ENCODE data around the gene LHFPL6. TPM values are rescaled to one million over a fixed set of nuclear protein-coding genes. Genes with fewer than 3 reads are reported as not detected.

The LHFPL6 gene
- total RNA-seq, 1 experiment from 2014 or later: 76.3 TPM

DNA sequence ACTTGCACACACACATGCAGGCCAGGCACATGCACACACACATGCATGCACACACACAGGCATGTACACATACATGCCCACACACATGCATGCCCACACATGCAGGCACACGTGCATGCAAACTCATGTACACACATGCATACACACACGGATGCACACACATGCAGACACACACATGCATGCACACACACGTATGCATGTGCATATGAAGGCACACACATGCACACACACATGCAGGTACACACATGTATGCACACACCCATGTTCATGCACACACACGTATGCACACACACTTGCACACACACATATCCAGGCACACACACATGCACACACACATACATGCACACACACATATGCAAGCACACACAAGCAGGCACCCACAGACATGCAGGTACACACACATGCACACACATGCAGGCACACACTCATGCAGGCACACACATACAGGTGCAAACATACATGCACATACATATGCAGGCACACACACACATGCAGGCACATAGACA is 278.1 kb downstream of the LHFPL6 start:
- H3K27ac ChIP-seq: no peak overlapping the region
- no peaks in the 10 kb centered on the region for H3K4me1 ChIP-seq (replicated peaks)
- no peaks in the 10 kb centered on the region for H3K9me3 ChIP-seq (replicated peaks)
- DNase-seq (ENCODE audit: low read depth in 1 of 2, low spot score in 2 of 2): no peak
- H3K4me3 ChIP-seq: no peak overlapping the region
- no peaks in the 10 kb centered on the region for H3K27me3 ChIP-seq (replicated peaks)
- H3K36me3 ChIP-seq: no peaks in the 10 kb centered on the region

DNA sequence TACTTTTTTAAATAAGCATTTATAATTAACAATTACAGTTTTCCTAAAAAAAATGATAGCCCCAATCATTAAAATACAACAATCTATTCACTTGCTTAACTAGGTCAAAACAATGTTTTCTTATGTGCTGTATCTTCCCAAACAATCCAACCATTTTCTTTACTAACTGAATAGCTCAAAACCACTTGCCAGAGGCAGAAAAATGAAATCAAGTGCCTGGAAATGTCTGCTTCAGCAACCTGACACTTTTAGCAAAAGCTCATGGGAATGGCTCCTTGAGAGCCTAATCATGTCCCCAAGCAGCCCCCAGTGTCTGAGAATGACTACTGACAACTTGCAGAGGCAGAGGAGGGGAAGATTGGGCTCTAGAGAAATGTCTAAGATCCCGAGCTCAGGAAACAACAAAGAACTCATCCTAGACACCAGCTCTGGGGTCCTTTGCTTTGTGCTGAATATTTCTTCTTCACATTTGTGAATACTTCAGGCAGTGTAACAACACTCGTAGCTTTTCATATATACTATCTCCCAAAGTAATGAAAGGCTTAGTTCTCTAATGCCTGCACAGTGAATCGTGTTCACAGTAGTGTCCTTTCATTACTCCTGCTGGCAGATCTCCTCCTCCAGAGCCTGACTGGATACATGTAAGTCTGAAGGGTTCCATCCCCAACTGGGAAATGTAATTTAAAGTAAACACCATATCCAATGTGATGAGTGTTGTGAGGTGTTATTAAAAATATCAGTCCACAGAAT is 280.0 kb downstream of the LHFPL6 start:
- H3K4me3 ChIP-seq: no peak overlapping the region
- H3K27me3 ChIP-seq (replicated peaks): no peaks in the 10 kb centered on the region
- no peak for DNase-seq (ENCODE audit: low read depth in 1 of 2, low spot score in 2 of 2)
- H3K36me3 ChIP-seq: no peaks in the 10 kb centered on the region
- H3K4me1 ChIP-seq (replicated peaks): no peaks in the 10 kb centered on the region
- no peak overlapping the region for H3K27ac ChIP-seq
- no peaks in the 10 kb centered on the region for H3K9me3 ChIP-seq (replicated peaks)

DNA sequence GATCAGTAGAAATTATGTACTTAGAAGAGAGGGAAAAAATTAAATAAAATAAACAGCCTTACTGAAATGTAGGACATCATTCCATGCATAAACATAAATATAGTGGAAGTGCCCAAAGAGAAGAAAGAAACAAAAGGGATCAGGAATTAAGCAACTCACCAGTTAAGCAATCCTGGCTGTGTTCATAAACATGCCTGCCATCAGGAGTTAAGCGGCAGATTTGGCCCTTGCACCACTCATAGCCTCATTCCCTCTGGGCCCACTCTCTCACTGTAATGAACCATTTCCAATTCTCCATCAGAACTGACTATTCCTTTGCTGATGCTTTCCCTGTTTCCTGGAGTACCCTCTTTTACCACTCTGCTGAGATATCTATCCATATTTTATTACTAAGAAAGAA is 281.4 kb downstream of the LHFPL6 start:
- Histone ChIP-seq H3K27ac (no peak overlapping the region), H3K9me3 (replicated peaks) (no peaks in the 10 kb centered on the region), H3K27me3 (replicated peaks) (no peaks in the 10 kb centered on the region), H3K4me3 (no peak overlapping the region), H3K36me3 (no peaks in the 10 kb centered on the region), H3K4me1 (replicated peaks) (no peaks in the 10 kb centered on the region)
- DNase-seq (ENCODE audit: low read depth in 1 of 2, low spot score in 2 of 2): no peak

DNA sequence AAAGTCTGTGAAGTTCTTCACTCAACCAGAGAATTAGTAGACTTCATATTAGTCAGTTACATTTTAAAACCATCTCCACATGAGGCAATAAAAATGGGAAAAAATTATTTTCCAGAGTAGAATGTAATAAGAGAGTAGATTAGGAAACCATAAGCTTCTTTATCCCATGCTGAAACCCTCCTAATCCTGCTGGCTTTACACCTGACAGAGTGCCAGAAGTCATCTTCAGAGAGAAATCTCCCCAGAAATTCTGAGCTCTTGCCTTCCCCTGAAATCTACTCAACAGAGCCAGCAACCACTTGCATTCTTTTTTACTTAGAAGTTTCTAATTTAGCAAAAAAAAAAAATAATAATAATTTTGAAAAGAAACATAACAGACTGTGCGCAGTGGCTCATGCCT is 284.8 kb downstream of the LHFPL6 start:
- Histone ChIP-seq H3K9me3 (replicated peaks) (no peaks in the 10 kb centered on the region), H3K27ac (no peak overlapping the region), H3K4me1 (replicated peaks) (no peaks in the 10 kb centered on the region), H3K4me3 (no peak overlapping the region), H3K36me3 (no peaks in the 10 kb centered on the region), H3K27me3 (replicated peaks) (no peaks in the 10 kb centered on the region)
- no peak for DNase-seq (ENCODE audit: low read depth in 1 of 2, low spot score in 2 of 2)

DNA sequence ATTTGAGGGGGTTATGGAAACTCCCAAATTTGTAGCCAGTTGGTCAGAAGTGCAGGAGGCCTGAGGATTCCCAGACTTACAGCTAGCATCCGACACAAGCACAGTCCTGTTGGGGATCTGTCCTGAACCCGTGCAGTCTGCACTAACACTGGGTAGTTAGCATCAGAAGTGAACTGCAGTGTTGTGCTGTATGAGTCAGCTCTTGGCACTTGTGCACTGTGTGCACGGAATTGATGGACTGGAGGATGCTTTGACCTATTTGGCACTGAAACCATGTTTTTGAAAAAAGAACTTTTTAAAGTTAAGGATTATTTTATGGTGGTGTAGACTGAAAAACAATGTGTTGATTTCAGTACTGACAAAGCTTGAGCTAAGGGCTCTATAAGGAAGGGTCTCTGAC is 285.7 kb downstream of the LHFPL6 start:
- Histone ChIP-seq H3K4me1 (replicated peaks) (no peaks in the 10 kb centered on the region), H3K9me3 (replicated peaks) (no peaks in the 10 kb centered on the region), H3K27me3 (replicated peaks) (no peaks in the 10 kb centered on the region), H3K27ac (no peak overlapping the region), H3K4me3 (no peak overlapping the region), H3K36me3 (no peaks in the 10 kb centered on the region)
- DNase-seq (ENCODE audit: low read depth in 1 of 2, low spot score in 2 of 2): no peak

DNA sequence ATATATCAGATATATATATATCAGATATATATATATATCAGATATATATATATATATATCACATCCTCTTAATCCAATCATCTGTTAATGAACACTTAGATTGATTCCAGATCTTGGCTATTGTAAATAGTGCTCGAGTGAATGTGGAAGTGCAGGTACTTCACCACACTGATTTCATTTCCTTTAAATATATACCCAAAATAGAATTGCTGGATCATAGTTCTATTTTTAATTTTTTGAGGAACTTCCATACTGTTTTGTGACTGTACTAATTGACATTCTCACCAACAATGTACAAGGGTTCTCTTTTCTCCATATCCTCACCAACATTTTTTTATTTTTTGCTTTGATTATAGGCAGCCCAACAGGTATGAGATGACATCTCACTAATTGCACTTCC is 287.2 kb downstream of the LHFPL6 start:
- H3K27ac ChIP-seq: no peak overlapping the region

DNA sequence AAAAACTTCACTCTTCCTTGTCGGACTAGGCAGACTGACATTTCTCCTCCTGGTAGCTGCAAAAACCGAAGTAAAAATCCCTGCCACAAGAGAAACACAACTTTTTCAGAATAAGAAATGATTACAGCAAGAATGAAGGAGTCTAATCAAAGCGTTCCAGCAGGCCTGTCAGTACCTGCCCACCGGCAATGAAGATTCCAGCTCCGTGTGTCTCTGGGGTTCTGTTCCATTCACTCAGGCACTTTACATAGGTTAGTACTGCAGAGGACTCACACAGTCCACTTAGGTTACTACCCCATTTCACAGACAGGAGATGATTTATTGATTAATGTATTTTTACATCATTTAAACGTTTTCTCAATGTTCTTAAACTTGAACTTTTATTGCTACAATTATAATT is 289.3 kb downstream of the LHFPL6 start:
- Histone ChIP-seq H3K4me1 (replicated peaks) (no peaks in the 10 kb centered on the region), H3K4me3 (no peak overlapping the region), H3K27ac (no peak overlapping the region), H3K27me3 (replicated peaks) (no peaks in the 10 kb centered on the region), H3K9me3 (replicated peaks) (no peaks in the 10 kb centered on the region), H3K36me3 (no peaks in the 10 kb centered on the region)
- DNase-seq (ENCODE audit: low read depth in 1 of 2, low spot score in 2 of 2): no peak

More for the DNA sequence above, 287.2 kb downstream of the LHFPL6 start:
- no peak overlapping the region for H3K4me3 ChIP-seq
- no peaks in the 10 kb centered on the region for H3K27me3 ChIP-seq (replicated peaks)
- no peaks in the 10 kb centered on the region for H3K4me1 ChIP-seq (replicated peaks)
- no peaks in the 10 kb centered on the region for H3K9me3 ChIP-seq (replicated peaks)
- no peak for DNase-seq (ENCODE audit: low read depth in 1 of 2, low spot score in 2 of 2)
- H3K36me3 ChIP-seq: no peaks in the 10 kb centered on the region

DNA sequence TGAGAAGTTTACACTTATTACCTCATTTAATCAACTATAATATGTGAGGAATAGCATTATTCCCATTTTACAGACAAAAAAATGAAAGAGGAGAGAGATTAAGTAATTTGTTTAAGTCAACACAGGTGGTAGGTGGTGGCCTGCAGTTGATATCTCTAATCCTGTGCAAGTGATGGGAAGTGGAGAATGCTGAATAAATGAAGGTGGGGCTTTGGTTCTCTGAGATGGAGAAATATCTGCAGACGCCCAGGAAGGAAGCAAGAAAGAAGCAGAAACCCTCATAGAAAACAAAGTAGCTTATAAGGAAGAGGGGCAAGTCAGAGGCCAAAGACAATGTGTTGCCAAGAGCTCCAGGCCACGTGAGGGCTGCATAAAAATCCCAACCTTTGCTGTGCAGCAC is 290.4 kb downstream of the LHFPL6 start:
- no peak overlapping the region for H3K4me3 ChIP-seq
- H3K36me3 ChIP-seq: no peaks in the 10 kb centered on the region
- H3K4me1 ChIP-seq (replicated peaks): no peaks in the 10 kb centered on the region
- H3K27me3 ChIP-seq (replicated peaks): no peaks in the 10 kb centered on the region
- no peaks in the 10 kb centered on the region for H3K9me3 ChIP-seq (replicated peaks)
- H3K27ac ChIP-seq: no peak overlapping the region
- DNase-seq (ENCODE audit: low read depth in 1 of 2, low spot score in 2 of 2): no peak

DNA sequence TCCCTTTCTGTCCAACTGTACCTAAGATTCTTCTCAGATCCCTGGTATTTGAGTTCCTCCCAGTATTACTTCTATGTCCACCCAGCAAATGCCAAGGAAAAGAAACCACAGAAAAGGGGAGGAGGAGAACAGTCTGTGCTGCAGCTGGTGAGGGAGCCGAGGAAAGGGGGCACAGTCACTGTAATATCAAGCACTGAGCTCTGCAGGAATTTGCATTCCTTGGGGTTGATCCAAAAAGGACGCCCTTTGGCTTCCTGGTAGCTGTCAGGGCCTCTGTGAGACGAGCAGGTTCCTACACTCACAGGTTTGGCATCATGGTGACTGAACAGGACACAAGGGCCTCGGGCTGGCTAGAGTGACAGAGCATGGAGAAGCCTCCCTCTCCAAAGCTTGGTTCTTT is 291.4 kb downstream of the LHFPL6 start:
- H3K36me3 ChIP-seq: no peaks in the 10 kb centered on the region
- H3K27ac ChIP-seq: no peak overlapping the region
- H3K9me3 ChIP-seq (replicated peaks): no peaks in the 10 kb centered on the region
- no peak for DNase-seq (ENCODE audit: low read depth in 1 of 2, low spot score in 2 of 2)
- H3K27me3 ChIP-seq (replicated peaks): no peaks in the 10 kb centered on the region
- H3K4me1 ChIP-seq (replicated peaks): no peaks in the 10 kb centered on the region
- H3K4me3 ChIP-seq: no peak overlapping the region

DNA sequence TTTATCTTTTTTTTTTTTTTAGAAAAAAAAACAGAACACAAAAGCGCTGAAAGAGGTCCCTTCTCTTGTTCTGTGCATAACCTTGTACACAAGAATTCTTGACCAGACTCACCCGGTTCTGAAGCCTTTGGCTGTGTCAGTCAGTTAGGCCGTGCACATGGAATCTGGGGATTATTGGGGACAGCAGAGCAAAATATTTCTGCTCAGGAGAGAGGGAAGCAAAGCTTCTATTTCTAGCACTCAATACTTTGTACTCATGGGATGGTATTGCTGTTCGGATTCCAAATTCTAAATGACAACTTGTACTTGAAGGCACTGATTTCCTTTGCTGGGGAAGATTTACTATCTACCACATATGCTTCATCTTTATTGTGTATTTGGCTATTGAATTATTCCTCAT is 292.0 kb downstream of the LHFPL6 start:
- H3K27ac ChIP-seq: no peak overlapping the region
- no peaks in the 10 kb centered on the region for H3K27me3 ChIP-seq (replicated peaks)
- H3K4me1 ChIP-seq (replicated peaks): no peaks in the 10 kb centered on the region
- DNase-seq (ENCODE audit: low read depth in 1 of 2, low spot score in 2 of 2): no peak
- no peaks in the 10 kb centered on the region for H3K36me3 ChIP-seq
- H3K9me3 ChIP-seq (replicated peaks): no peaks in the 10 kb centered on the region
- H3K4me3 ChIP-seq: no peak overlapping the region

DNA sequence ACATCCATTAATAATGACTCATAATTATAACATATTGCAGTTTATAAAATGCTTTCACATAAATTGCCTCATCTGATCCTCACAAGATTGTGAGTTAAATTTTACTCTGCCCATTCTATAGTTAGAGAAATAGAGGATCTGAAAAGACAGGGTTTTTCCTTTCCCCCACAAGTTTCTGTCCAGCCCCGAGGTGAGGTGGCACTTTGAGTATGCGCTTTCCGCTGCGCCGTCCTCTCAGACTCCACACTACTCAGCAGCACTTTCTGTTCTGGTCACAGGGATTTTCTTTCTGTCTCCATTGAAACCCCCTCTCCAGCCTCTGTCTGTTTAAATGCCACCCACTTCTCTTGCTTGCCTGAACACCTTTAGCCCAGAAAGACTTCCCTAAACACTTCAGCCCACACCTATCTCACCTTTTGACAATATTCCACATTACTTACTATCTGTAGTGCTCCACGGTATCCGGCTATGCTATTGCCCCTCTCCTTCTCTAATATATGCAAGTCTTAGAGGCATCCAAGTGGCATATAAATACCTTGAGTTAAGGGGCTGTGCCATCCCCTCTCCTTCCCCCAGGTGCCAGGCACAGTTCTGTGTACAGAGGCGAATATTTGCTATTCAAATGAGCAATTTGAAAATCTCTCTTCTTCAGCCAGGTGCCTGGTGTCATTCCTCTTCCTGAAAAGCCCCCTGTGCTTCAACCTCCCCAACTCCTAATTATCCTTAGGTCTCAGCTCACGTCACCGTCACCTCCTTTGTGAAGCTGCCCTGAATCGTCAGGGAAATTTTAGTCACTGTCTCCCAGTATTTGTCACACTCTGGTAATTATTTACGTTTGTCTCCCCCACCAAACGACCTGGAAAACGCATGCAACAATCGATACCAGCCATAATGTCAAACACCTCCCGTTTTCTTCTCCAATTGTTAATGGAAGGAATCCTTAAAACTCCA is 296.1 kb downstream of the LHFPL6 start:
- H3K36me3 ChIP-seq: no peaks in the 10 kb centered on the region
- H3K27ac ChIP-seq: no peak overlapping the region
- no peak overlapping the region for H3K4me3 ChIP-seq
- H3K4me1 ChIP-seq (replicated peaks): no peaks in the 10 kb centered on the region
- no peaks in the 10 kb centered on the region for H3K9me3 ChIP-seq (replicated peaks)
- DNase-seq (ENCODE audit: low read depth in 1 of 2, low spot score in 2 of 2): no peak
- no peaks in the 10 kb centered on the region for H3K27me3 ChIP-seq (replicated peaks)

DNA sequence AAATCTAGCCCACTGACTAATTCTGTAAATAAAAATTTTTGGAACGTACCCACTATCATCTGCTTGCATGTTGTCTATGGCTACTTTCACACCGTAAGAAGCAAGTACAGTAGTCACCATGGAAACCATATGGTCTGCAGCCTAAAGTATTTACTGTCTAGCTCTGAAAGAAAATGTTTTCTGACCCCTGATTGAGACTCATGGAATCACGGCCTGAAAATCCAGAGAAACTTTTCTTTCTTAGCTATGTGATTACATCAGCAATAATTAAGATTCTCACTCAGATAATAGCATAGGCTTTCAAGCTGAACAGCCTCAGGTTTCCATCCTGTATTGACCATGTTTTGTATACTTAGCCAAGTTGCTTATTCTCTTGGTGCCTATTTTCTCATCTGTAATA is 300.2 kb downstream of the LHFPL6 start:
- Histone ChIP-seq H3K27me3 (replicated peaks) (no peaks in the 10 kb centered on the region), H3K27ac (no peak overlapping the region), H3K36me3 (no peaks in the 10 kb centered on the region), H3K4me3 (no peak overlapping the region), H3K4me1 (replicated peaks) (no peaks in the 10 kb centered on the region), H3K9me3 (replicated peaks) (no peaks in the 10 kb centered on the region)
- no peak for DNase-seq (ENCODE audit: low read depth in 1 of 2, low spot score in 2 of 2)

DNA sequence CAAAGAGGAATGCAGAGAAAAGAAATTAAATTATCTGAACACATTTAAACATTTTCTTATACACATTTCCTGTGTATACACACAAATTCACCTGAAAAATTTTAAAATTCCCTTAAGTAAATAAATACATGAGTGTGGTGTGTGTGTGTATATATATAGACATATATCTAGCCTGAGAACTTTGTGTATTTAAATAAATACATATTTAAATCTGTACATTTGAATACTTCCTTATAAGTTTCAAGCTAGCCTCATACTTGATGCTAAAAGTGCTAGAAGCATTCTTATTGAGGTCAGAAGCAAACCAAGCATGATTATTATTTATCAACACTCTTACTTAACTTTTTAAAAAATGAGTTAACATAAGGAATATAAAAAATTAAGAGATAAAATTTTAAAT is 304.0 kb downstream of the LHFPL6 start:
- H3K4me3 ChIP-seq: no peak overlapping the region
- DNase-seq (ENCODE audit: low read depth in 1 of 2, low spot score in 2 of 2): no peak
- H3K27ac ChIP-seq: no peak overlapping the region
- H3K36me3 ChIP-seq: no peaks in the 10 kb centered on the region
- H3K9me3 ChIP-seq (replicated peaks): no peaks in the 10 kb centered on the region
- no peaks in the 10 kb centered on the region for H3K4me1 ChIP-seq (replicated peaks)
- no peaks in the 10 kb centered on the region for H3K27me3 ChIP-seq (replicated peaks)

DNA sequence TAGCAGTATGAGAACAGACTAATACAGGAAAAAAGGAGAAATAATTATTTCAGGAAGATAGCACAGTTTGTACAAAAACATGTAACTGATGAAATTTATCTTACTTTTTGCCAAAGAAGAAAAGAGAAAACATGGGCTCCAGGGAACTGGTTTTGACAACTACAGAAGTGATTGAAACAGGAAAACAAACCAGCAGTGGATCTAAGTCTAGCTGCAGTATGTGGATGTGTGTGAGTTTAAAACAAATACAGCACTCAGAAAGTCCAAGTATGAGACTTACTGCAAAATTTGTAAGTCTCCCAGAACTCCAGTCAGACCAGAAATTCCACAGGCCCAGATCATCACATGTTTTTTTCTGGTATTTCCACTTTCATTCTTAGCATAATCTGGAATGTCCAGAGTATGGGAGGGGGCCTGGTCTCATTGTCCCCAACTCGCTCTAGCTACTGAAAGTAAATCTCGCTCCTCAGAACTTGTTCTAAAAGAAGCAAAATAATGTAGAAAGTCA is 305.3 kb downstream of the LHFPL6 start:
- no peak overlapping the region for H3K27ac ChIP-seq
- no peaks in the 10 kb centered on the region for H3K4me1 ChIP-seq (replicated peaks)
- no peaks in the 10 kb centered on the region for H3K27me3 ChIP-seq (replicated peaks)
- H3K36me3 ChIP-seq: no peaks in the 10 kb centered on the region
- no peak overlapping the region for H3K4me3 ChIP-seq
- H3K9me3 ChIP-seq (replicated peaks): no peaks in the 10 kb centered on the region
- no peak for DNase-seq (ENCODE audit: low read depth in 1 of 2, low spot score in 2 of 2)

Data from SJSA1 (cell line).